ENCODE data around the gene CALB2.

The CALB2 gene

GRCh38 chr16:71426069-71426879 lies 67.8 kb downstream of the CALB2 start:
- no peak for DNase-seq (ENCODE audit: low read depth in 2 of 2)

GRCh38 chr16:71426880-71427615 lies 68.5 kb downstream of the CALB2 start:
- DNase-seq (ENCODE audit: low read depth in 2 of 2) = no peak

GRCh38 chr16:71428385-71428784 lies 69.9 kb downstream of the CALB2 start:
- no peak for DNase-seq (ENCODE audit: low read depth in 2 of 2)

GRCh38 chr16:71428883-71429282 lies 70.4 kb downstream of the CALB2 start:
- no peak for DNase-seq (ENCODE audit: low read depth in 2 of 2)

- DNase-seq (ENCODE audit: low read depth in 2 of 2) = no peak
Observed at GRCh38 chr16:71429581-71429980, 71.1 kb downstream of the CALB2 start.

- no peak for DNase-seq (ENCODE audit: low read depth in 2 of 2)
Observed at GRCh38 chr16:71430744-71431143, 72.2 kb downstream of the CALB2 start.

GRCh38 chr16:71431176-71431575 lies 72.7 kb downstream of the CALB2 start:
- DNase-seq (ENCODE audit: low read depth in 2 of 2) = no peak

- no peak for DNase-seq (ENCODE audit: low read depth in 2 of 2)
Observed at GRCh38 chr16:71431991-71432390, 73.5 kb downstream of the CALB2 start.

- DNase-seq (ENCODE audit: low read depth in 2 of 2) = no peak
Observed at GRCh38 chr16:71432906-71433305, 74.4 kb downstream of the CALB2 start.

GRCh38 chr16:71436473-71436872 lies 78.0 kb downstream of the CALB2 start:
- no peak for DNase-seq (ENCODE audit: low read depth in 2 of 2)

- no peak for DNase-seq (ENCODE audit: low read depth in 2 of 2)
Observed at GRCh38 chr16:71439523-71439922, 81.0 kb downstream of the CALB2 start.

All from stimulated activated CD4-positive, alpha-beta T cell treated with anti-CD3 and anti-CD28 coated beads, Interleukin-1b, Interleukin-23, amount 100 ng/mL, for 1 hour (primary cell).